GM21576 (cell line): Measurements from ENCODE around the gene WDR88.

Experiments
- ATAC-seq: cut with Tn5 transposase; IDR thresholded peaks from one replicate; pipeline ENCODE4 v1.9.1; 2021; ENCODE audit warnings: mild to moderate bottlenecking, moderate library complexity; ENCODE audit not compliant: unreplicated experiment

WDR88 gene

GRCh38 chr19:33196446-33197193 lies 64.7 kb downstream of the WDR88 start:
- no peak for ATAC-seq

GRCh38 chr19:33197591-33198000 lies 65.7 kb downstream of the WDR88 start:
- ATAC-seq, result no peak

- ATAC-seq, result no peak
These were observed 66.3 kb downstream of the WDR88 start for GRCh38 chr19:33198169-33198568.

GRCh38 chr19:33199441-33200265 lies 67.7 kb downstream of the WDR88 start:
- no peak for ATAC-seq

- ATAC-seq, result no peak
These were observed 69.6 kb downstream of the WDR88 start for GRCh38 chr19:33201473-33201872.

- no peak for ATAC-seq
These were observed 70.1 kb downstream of the WDR88 start for GRCh38 chr19:33201886-33202545.

- ATAC-seq, result no peak
These were observed 70.9 kb downstream of the WDR88 start for GRCh38 chr19:33202546-33203507.

GRCh38 chr19:33203529-33203928 lies 71.6 kb downstream of the WDR88 start:
- no peak for ATAC-seq

- ATAC-seq, result no peak
These were observed 72.4 kb downstream of the WDR88 start for GRCh38 chr19:33204136-33204973.

- ATAC-seq, result no peak
These were observed 73.2 kb downstream of the WDR88 start for GRCh38 chr19:33205110-33205509.

GRCh38 chr19:33205531-33206260 lies 73.8 kb downstream of the WDR88 start:
- ATAC-seq, result no peak

GRCh38 chr19:33206261-33207039 lies 74.5 kb downstream of the WDR88 start:
- no peak for ATAC-seq

GRCh38 chr19:33207040-33207620 lies 75.2 kb downstream of the WDR88 start:
- no peak for ATAC-seq

- ATAC-seq, result no peak
These were observed 76.0 kb downstream of the WDR88 start for GRCh38 chr19:33207903-33208302.

GRCh38 chr19:33208371-33208895 lies 76.5 kb downstream of the WDR88 start:
- no peak for ATAC-seq

- no peak for ATAC-seq
These were observed 77.3 kb downstream of the WDR88 start for GRCh38 chr19:33208904-33209849.
